LNCAP (cell line): ENCODE data around the gene ZDHHC11.

Experiments
- CTCF ChIP-seq: fragments of 450-650 bp; IDR thresholded peaks from 2 replicates; pipeline ENCODE4 v1.5.1; 2017; ENCODE audit warnings: mild to moderate bottlenecking

Gene ZDHHC11

GRCh38 chr5:865168-865521, 14.4 kb upstream of the ZDHHC11 start:
- no peak for TF ChIP-seq CTCF

DNA sequence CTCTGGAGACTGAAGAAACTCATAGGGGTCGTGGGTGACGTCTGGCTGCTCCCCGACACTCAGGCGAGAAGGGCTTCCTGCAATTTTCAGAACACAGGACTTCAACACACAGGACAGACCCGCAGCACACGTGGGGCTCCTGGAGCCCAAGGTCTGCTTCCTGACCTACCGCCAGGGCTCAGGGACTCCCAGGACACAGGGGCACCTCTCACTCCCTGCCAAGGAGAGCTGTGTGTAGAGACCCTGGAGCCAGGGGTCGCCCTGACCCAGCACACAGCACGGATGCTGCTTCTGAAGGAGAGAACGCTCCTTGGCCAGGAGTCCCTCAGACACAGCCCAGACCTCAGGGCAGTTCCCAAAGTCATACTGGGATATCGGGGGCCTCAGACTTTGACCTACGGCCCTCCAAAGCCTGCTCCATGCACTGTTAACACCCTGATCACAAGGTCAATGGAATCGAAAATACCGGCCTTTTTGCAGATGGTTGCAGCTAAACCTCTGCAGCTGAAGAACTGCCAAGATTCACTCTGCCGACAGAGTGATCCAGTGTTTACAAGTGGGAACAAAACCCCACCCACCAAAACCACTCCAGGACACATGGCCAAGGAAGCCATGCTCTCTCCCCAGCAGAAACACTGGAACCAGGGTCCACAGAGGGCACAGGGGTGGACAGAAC, 13.8 kb upstream of the ZDHHC11 start:
- TF ChIP-seq CTCF = no peak

GRCh38 chr5:863244-863805, 12.5 kb upstream of the ZDHHC11 start:
- no peak for TF ChIP-seq CTCF

DNA sequence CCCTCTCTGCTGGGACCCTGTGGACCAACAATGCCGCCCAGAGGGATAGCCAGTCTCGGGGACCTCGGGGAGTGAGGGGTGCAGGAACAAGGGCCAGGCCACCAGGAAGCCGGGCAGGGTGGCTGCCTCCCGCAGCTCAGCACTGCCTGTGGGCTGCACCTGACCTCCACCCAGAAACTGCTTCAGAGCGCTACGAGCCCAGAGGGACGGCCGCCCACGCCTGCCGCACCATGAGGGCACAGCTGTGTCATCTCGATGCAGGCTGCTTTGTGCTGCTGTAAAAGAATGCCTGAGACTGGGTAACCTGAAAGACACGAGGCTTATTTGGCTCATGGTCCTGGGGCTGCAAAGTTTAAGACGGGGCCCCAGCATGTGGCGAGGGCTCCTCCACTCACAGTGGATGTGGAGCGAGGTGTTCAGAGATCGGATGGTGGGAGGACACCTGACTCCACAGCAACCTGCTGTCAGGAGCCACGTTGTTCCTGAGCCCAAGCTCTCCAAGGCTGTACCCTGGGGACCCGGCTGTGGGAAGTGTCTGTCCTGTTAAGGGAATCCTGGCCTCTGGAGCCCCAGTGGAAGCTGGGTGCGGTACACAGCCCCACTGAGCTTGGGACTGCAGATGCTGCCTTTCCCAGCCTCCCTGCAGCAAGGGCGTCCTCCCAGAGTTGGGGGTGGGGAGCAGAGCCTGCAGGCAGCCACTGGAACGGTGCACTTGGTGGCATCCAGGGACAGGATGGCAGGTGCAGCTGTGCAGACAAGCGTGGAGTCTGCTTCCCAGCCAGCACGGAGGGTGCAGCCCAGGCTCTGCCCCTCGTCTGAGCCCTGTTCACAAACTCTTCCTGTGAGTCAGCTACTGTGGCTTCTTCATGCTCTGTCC, 11.8 kb upstream of the ZDHHC11 start:
- TF ChIP-seq CTCF = no peak

DNA sequence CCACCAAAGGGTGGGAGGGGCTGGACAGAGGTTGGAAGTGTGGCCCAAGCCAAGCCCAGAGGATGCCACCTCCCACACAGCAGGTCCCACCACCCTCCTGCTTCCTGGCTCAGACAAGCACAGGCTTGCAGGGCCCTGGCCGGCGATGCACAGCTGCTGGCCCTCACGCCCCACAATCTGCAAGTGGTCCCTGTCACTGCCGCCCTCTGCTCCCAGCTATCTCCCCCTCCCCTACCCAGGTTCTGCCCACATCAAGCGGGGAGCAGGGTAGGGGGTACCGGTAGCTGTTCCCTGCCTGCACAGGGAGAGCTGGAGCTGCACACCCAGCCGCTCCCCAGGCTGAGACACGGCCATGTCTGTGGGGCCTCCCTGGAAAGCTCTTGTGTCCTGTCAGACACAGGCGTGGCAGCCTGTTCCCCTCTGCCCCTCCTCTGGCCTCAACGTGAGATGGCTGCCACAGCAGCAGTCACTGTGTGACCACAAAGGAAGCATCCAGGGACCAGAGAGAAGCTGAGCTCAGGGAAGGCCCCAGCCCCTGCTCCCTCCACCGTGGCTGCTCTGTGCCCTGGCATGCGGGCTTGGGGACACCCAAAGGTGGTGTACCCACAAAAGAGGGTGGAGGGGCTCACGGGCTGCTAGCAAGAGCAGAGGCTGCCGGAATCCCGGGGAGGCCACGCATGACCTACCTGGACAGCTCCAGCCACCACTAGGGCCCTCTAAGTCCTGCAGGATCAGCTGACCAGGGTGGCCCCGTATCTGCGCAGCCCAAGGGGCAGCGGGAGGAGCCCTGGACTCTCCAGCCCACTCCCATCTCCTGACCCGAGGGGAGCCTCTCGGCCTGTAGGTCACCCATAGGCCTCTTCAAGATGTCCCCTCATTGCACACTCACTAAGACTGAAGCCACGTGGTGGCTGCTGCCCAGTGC, 10.9 kb upstream of the ZDHHC11 start:
- TF ChIP-seq CTCF = no peak

DNA sequence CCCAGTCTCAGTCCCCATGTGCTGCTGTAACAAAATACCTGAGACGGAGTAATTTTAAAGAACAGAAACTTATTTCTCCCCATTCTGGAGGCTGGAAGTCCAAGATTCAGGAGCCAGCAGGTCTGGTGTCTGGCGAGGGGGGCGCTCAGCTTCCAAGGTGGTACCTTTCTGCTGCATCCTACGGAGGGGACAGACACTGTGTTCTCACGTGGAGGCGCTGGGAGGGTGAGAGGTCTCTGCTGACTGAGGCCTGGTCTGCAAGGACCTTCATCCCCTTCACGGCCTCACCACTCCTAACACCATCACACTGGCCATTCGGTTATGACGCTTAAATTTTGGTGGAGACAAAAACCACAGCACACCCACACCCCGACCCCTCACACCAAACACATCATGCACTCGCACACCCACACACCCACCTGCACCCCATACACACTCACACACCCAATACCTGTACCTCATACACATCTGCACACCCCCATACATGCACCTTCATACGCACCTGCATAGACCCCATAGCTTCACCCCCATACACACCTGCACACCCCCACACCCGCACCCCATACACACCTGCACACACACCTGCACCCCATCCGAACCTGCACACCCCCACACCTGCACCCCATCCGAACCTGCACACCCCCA, 9.8 kb upstream of the ZDHHC11 start:
- no peak for TF ChIP-seq CTCF

GRCh38 chr5:859798-860296, 9.1 kb upstream of the ZDHHC11 start:
- no peak for TF ChIP-seq CTCF
